Fibroblast of lung (primary cell): ENCODE measurements around the gene ANO1. TPM values are rescaled to one million over a fixed set of nuclear protein-coding genes. Genes with fewer than 3 reads are reported as not detected.

Source experiments
- DNase-seq, 2 donors: peaks; one replicate each; pipeline versions ENCODE4 v3.0.0 to v3.0.0-alpha.2; 2010; ENCODE audit warnings: low read depth in 2 of 2
- H2AFZ ChIP-seq: 2 replicates; pipeline ENCODE4 v1.5.1; 2012; ENCODE audit warnings: low read length, control low read depth, inconsistent platforms
- H3K27ac ChIP-seq: 2 replicates; pipeline ENCODE4 v1.5.1; 2011; ENCODE audit warnings: low read length, control low read depth; ENCODE audit not compliant: insufficient read depth
- H3K27me3 ChIP-seq: 2 replicates; pipeline ENCODE4 v1.5.1; 2011; ENCODE audit warnings: mild to moderate bottlenecking, low read length; ENCODE audit not compliant: control insufficient read depth, insufficient read depth
- H3K36me3 ChIP-seq: 2 replicates; pipeline ENCODE4 v1.5.1; 2011; ENCODE audit warnings: low read length; ENCODE audit not compliant: control insufficient read depth, insufficient read depth
- H3K4me1 ChIP-seq: 2 replicates; pipeline ENCODE4 v1.5.1; 2011; ENCODE audit warnings: low read length; ENCODE audit not compliant: control insufficient read depth, insufficient read depth; ENCODE audit errors: extremely low read depth
- H3K4me2 ChIP-seq: 2 replicates; pipeline ENCODE4 v1.5.1; 2011; ENCODE audit warnings: low read length, control low read depth; ENCODE audit not compliant: insufficient read depth; ENCODE audit errors: extremely low read depth
- H3K4me3 ChIP-seq, 4 experiments: fragments of 200-600 bp in 1 of 4; sonication (generic) in 1 of 4; replicated peaks in 1 of 4; 2 replicates each; pipeline ENCODE4 v1.5.1; 2011 to 2016; ENCODE audit warnings: low read length in 4 of 4, low read depth in 3 of 4, mild to moderate bottlenecking in 3 of 4, control low read depth in 2 of 4, inconsistent platforms in 1 of 4, mixed read lengths in 1 of 4; ENCODE audit not compliant: insufficient read depth in 1 of 4; ENCODE audit errors: control extremely low read depth in 1 of 4
- H3K79me2 ChIP-seq: 2 replicates; pipeline ENCODE4 v1.5.1; 2012; ENCODE audit warnings: mild to moderate bottlenecking, low read length, inconsistent platforms; ENCODE audit not compliant: control insufficient read depth, insufficient read depth
- H3K9ac ChIP-seq: 2 replicates; pipeline ENCODE4 v1.5.1; 2011; ENCODE audit warnings: mild to moderate bottlenecking, low read length, control low read depth; ENCODE audit not compliant: insufficient read depth
- H3K9me3 ChIP-seq: 2 replicates; pipeline ENCODE4 v1.5.1; 2012; ENCODE audit warnings: low read depth, low read length; ENCODE audit not compliant: control insufficient read depth, insufficient read depth
- H4K20me1 ChIP-seq: 2 replicates; pipeline ENCODE4 v1.5.1; 2011; ENCODE audit warnings: low read length; ENCODE audit not compliant: control insufficient read depth, insufficient read depth; ENCODE audit errors: extremely low read depth
- CTCF ChIP-seq, 2 donors: IDR thresholded peaks in 1 of 2; conservative IDR thresholded peaks in 1 of 2; 1 replicate in 1 of 2; 2 replicates in 1 of 2; pipeline ENCODE4 v1.5.1; 2011 to 2012; ENCODE audit warnings: low read length in 2 of 2, control low read depth in 1 of 2, inconsistent platforms in 1 of 2, low read depth in 1 of 2, mild to moderate bottlenecking in 1 of 2
- EZH2 ChIP-seq: IDR thresholded peaks from 2 replicates; pipeline ENCODE4 v1.5.1; 2012; ENCODE audit warnings: low read length, control low read depth, mild to moderate bottlenecking; ENCODE audit errors: missing control alignments
- polyA plus RNA-seq, 2 donors: library from polyadenylated mRNA; depleted of rRNA in 1 of 2; stranded (reverse) in 1 of 2; unstranded in 1 of 2; fragments of >200 nt; gene quantifications; 2 replicates each; pipeline ENCODE4 v1.2.1, GENCODE V29; 2011 to 2012; ENCODE audit warnings: missing spikeins in 1 of 2
- total RNA-seq: library from RNA; depleted of rRNA; stranded (reverse); fragments of >200 nt; gene quantifications from 2 replicates; pipeline ENCODE4 v1.2.1, GENCODE V29; 2014

The ANO1 gene
- total and polyA plus RNA-seq, 2 donors (not counting 1 experiment from before 2014, with no cell fraction given): 0.99 to 4.1 TPM

GRCh38 chr11:70064726-70065317 is 13.3 kb upstream of the ANO1 start:
- no peak for DNase-seq
- Histone ChIP-seq H3K9ac (no peak overlapping the region), H3K36me3 (no peaks in the 10 kb centered on the region), H4K20me1 (no peaks in the 10 kb centered on the region), H2AFZ (no peak overlapping the region), H3K9me3 (no peaks in the 10 kb centered on the region), H3K4me3 (no peak overlapping the region), H3K4me2 (no peak overlapping the region), H3K4me1 (no peaks in the 10 kb centered on the region), H3K27ac (no peak overlapping the region), H3K79me2 (no peaks in the 10 kb centered on the region), H3K27me3 (peaks cover 16% of the 10 kb centered on the region)
- TF ChIP-seq EZH2: no peak
- no peak for TF ChIP-seq CTCF (conservative IDR thresholded peaks at IDR 0.05 in 1 of 2, IDR thresholded peaks at IDR 0.05 in 1 of 2; ENCODE audit: low read depth in 1 of 2, low read length in 2 of 2)

GRCh38 chr11:70065318-70066135 is 12.6 kb upstream of the ANO1 start:
- Histone ChIP-seq H3K79me2 (no peaks in the 10 kb centered on the region), H3K9me3 (no peaks in the 10 kb centered on the region), H4K20me1 (no peaks in the 10 kb centered on the region), H3K27me3 (peaks cover 14% of the 10 kb centered on the region), H3K27ac (no peak overlapping the region), H3K36me3 (no peaks in the 10 kb centered on the region), H3K4me3 (no peak overlapping the region), H2AFZ (no peak overlapping the region), H3K9ac (no peak overlapping the region), H3K4me2 (no peak overlapping the region), H3K4me1 (no peaks in the 10 kb centered on the region)
- no peak for TF ChIP-seq CTCF (conservative IDR thresholded peaks at IDR 0.05 in 1 of 2, IDR thresholded peaks at IDR 0.05 in 1 of 2; ENCODE audit: low read depth in 1 of 2, low read length in 2 of 2)
- DNase-seq: no peak

- no peak for DNase-seq
- no peaks in the 10 kb centered on the region for H3K4me1 ChIP-seq
- H3K79me2 ChIP-seq: no peaks in the 10 kb centered on the region
- no peak overlapping the region for H3K4me3 ChIP-seq
- no peak for TF ChIP-seq CTCF (conservative IDR thresholded peaks at IDR 0.05 in 1 of 2, IDR thresholded peaks at IDR 0.05 in 1 of 2; ENCODE audit: low read depth in 1 of 2, low read length in 2 of 2)
- TF ChIP-seq EZH2: no peak
- no peaks in the 10 kb centered on the region for H4K20me1 ChIP-seq
- H3K4me2 ChIP-seq: no peak overlapping the region
- no peaks in the 10 kb centered on the region for H3K9me3 ChIP-seq
- peaks cover 10% of the 10 kb centered on the region for H3K27me3 ChIP-seq
- H2AFZ ChIP-seq: no peak overlapping the region
- no peak overlapping the region for H3K9ac ChIP-seq
- H3K27ac ChIP-seq: no peak overlapping the region
- H3K36me3 ChIP-seq: no peaks in the 10 kb centered on the region
Measured at GRCh38 chr11:70066136-70066520, 12.0 kb upstream of the ANO1 start.
